Fibroblast of the aortic adventitia (primary cell): Measurements from ENCODE around the gene BBOF1. TPM values are rescaled to one million over a fixed set of nuclear protein-coding genes. Genes with fewer than 3 reads are reported as not detected.

Experiments
- DNase-seq: peaks from one replicate; pipeline ENCODE4 v3.0.0-alpha.2; 2010; ENCODE audit warnings: low read depth
- H3K4me3 ChIP-seq: 2 replicates; pipeline ENCODE4 v1.5.1; 2011; ENCODE audit warnings: low read depth, mild to moderate bottlenecking, control low read depth, low read length, moderate library complexity
- total RNA-seq: library from RNA; depleted of rRNA; stranded (reverse); fragments of >200 nt; gene quantifications from 2 replicates; pipeline ENCODE4 v1.2.3, GENCODE V29; 2012; ENCODE audit warnings: low replicate concordance
- TF ChIP-seq, protein P1 (sequence below): IDR thresholded peaks from 2 replicates; pipeline ENCODE4 v1.5.1; 2011; ENCODE audit warnings: mild to moderate bottlenecking, low read length, control low read depth, inconsistent platforms; ENCODE audit not compliant: insufficient read depth

Gene BBOF1
- total RNA-seq, 1 donor = 9.8 TPM

DNA sequence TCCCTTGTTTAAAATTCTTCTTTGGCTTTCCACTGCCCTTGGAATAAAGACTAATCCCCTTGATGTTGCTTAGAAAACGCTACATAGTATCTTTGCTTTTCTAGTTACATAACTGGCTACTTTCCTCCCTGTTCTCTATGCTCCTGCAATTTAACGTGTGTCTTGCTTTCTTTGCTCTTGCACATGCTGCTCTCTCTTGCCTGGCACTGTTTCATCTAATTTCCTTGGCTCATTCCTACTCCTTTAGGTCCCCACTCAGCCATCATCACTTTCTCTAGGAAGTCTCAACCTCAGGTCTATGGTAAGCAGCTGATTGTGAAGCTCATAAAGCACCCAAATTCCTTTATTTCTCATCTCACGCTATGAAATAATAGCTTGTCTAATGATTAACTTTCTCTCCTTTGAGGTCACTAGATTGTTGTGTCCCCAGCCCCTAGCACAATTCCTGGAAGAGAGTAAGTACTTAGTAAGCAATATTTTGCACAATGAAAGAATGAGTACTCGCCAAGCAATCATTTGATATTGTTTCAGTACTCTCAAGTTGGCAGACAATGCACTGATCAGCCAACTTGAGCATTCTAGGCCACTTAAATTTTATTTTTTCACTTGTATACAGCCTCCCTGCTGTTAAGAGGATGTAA is 61.8 kb downstream of the BBOF1 start:
- TF ChIP-seq, protein P1, sequence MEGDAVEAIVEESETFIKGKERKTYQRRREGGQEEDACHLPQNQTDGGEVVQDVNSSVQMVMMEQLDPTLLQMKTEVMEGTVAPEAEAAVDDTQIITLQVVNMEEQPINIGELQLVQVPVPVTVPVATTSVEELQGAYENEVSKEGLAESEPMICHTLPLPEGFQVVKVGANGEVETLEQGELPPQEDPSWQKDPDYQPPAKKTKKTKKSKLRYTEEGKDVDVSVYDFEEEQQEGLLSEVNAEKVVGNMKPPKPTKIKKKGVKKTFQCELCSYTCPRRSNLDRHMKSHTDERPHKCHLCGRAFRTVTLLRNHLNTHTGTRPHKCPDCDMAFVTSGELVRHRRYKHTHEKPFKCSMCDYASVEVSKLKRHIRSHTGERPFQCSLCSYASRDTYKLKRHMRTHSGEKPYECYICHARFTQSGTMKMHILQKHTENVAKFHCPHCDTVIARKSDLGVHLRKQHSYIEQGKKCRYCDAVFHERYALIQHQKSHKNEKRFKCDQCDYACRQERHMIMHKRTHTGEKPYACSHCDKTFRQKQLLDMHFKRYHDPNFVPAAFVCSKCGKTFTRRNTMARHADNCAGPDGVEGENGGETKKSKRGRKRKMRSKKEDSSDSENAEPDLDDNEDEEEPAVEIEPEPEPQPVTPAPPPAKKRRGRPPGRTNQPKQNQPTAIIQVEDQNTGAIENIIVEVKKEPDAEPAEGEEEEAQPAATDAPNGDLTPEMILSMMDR = no peak
- peak; percentile 32 for DNase-seq
- no peak overlapping the region for H3K4me3 ChIP-seq

GRCh38 chr14:74081491-74081890 is 62.3 kb downstream of the BBOF1 start:
- H3K4me3 ChIP-seq = no peak overlapping the region
- TF ChIP-seq, protein P1 = no peak
- no peak for DNase-seq

GRCh38 chr14:74083161-74083560 is 64.0 kb downstream of the BBOF1 start:
- DNase-seq = no peak
- TF ChIP-seq, protein P1 = no peak
- peak overlapping the region; percentile 97 for H3K4me3 ChIP-seq

DNA sequence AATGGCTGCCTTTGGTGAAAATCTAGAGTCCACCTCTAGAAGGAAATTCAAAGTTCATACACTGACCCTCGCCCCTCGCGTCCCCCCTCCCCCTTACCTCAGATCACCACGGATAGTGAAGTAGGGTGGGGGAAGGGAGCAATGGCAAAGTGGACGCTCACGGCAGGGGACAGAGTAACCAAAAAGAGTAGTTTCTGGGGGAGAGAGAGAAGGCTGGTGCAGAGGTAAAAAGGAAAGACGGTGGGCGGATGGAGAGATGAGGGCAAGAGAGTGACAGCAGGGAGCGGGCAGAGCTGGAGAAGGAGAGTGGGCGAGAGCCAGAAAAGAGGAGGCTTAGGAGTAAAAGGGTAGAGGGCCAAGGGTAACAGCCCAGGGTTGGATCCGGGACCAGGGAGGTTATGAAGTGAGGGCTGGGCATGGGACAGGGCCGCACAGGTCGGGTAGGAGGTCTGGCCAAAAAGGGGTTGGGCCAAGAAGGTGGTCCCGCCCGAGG is 64.7 kb downstream of the BBOF1 start:
- TF ChIP-seq, protein P1 = no peak
- H3K4me3 ChIP-seq = peak overlapping the region; percentile 97
- no peak for DNase-seq

DNA sequence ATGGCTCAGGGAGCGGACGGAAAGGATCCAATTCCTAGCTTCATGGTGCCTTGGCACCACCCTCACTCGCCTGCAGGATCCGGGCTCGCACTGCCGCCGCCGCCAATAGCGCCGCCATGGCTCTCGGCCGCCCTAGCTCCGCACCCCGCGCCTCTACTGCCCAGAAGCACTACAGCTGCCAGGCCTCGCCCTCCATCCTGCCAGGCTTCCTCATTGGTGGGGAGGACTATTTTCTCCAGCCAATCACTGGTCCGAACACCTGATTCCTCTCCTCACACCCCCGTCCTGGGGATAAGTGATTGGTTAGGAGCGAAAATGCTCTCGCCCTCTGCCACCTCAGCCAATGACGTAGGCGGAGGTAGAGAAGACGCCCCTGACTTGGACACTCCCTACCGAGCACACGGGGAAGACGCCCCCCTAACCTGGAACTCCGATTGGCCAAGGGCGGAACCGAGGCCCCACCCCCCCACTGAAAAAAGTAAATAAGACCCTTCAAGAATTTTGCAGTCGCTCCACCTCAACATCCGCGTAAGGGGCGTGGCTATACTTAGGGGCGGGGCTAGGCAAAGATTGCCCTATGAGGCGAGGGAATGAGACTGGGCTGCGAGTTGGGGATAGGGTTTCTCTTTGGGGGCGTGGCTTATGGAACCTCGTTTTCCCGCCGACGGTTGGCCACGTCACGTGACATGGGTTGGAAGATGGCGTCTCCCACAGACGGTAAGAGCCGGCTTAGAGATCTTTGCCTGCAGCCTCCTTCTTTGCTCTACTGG is 65.3 kb downstream of the BBOF1 start, which contains the start of the genes ALDH6A1 and LIN52:
Gene ALDH6A1 (minus strand): TSS at position 177 of the 770 bp plus-strand sequence. CDS start 59 bp downstream, at position 118.
Gene LIN52 (plus strand): TSS at position 680 of the 770 bp plus-strand sequence. CDS start 19 bp downstream, at position 699.
- peak; percentile 100 for DNase-seq
- TF ChIP-seq, protein P1 = no peak
- H3K4me3 ChIP-seq = peak within 1 kb of the TSS; percentile 97

- peak overlapping the region; percentile 93 for H3K4me3 ChIP-seq
- TF ChIP-seq, protein P1 = no peak
- DNase-seq = no peak
Measured at GRCh38 chr14:74085047-74085637, 66.0 kb downstream of the BBOF1 start.
